GM21447 (cell line): ENCODE measurements around the gene FNBP1.

Experiments
- ATAC-seq: cut with Tn5 transposase; IDR thresholded peaks from one replicate; pipeline ENCODE4 v1.9.1; 2021; ENCODE audit not compliant: unreplicated experiment

The FNBP1 gene

DNA sequence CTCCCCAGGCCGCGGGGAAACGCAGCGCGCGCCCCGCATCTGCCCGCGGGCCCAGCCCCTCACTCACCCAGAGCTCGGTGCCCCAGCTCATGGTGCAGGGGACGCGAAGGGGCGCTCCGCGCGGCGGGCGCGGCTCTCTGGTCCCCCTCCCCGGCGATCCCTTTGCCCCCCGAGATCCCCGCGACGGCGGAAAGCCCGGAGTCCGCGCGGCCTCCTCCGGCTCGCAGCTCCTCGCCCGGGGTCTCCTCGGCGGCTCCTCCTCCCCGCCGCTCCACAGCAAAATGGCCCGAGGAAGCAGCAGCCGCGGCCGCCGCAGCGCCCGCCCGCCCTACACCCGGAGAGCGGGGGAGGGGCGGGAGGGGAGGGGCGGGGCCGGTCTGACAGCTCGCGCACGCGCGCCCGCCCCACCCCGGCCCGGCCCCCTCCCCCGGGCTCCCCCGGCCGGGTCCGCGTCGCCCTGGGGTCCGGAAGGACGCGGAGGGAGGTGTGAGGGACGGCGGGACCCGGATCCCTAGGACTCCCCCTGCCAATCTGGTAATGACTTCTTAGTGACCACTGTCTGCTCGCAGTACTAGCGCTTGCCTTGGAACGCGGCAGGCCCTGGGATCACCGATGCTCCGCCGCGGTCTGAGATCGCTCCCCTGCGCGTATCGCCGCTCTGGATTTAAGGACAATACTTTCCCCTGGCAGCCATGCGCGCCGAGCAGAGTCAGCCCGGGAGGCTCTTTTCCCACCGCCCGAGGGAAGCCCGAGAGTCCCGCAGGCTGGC is at the start of gene FNBP1:
TSS of gene FNBP1 (minus strand) at position 305 of the 769 bp plus-strand sequence. CDS start at position 91, 214 bp downstream.
- ATAC-seq: no peak

DNA sequence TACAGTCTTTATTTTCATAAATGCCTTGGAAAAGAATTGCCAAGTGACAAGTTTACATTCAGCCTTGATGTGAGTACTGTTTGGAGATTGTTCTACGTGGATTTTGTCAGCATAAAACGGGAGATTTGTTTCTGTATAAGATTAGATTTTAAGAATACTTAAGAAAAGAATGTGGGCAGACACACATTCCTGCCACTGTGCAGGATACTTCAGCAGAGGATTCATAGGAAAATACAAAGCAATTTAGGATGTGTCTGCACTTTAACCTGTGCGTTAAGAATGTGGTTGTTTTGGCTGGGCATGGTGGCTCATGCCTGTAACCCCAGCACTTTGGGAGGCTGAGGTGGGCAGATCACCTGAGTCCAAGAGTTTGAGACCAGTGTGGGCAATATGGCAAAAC is 47.9 kb upstream of the FNBP1 start:
- ATAC-seq: no peak

DNA sequence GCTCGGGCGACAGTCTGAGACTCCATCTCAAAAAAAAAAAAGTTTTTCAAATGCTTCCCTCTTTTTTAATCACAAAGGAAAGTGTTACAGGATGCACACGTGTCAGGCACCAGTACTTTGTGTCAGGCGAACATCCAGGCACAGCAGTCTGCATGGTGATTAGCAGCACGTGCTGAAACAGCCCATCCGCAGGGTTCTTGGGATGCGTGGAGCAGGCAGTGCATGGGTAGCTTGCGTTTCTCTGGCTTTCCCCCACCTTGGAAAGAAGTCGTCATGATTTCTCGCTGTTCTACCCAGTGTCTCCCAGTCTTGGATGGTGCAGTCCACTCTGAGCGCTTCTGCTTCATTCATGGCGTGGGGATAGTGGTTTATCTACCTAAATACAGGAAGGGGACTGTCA is 46.2 kb upstream of the FNBP1 start:
- no peak for ATAC-seq

DNA sequence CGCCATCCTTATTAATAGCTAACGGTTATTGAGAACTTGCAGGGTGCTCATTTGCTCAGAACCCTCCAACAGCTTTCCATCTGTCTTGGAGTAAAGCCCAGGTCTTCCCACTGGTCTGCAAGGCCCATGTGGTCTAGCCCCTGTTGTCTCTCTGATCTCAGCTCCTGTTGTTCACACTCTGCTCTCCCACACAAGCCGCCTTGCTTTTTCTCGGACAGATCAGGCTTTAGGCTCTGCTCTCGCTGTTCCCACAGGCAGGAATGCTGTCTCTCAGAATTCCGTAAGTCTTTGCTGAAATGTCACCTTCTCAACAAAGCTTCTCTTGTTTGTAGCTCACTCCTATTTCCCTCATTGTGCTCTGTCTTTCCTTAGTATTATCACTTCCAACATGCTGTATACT is 45.1 kb upstream of the FNBP1 start:
- no peak for ATAC-seq

DNA sequence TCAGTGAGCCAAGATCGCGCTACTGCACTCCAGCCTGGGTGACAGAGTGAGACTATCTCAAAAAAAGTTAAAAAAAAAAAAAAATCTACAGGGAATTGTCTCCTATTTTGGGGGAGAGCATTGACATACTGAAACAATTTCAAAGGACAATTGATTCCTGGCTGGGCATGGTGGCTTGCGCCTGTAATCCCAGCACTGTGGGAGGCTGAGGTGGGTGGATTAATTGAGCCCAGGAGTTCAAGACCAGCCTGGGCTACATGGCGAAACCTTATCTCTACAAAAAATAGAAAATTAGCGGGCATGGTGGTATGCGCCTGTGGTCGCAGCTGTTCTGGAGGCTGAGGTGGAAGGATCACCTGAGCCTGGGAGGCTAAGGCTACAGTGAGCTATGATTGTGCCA is 41.3 kb upstream of the FNBP1 start:
- no peak for ATAC-seq

DNA sequence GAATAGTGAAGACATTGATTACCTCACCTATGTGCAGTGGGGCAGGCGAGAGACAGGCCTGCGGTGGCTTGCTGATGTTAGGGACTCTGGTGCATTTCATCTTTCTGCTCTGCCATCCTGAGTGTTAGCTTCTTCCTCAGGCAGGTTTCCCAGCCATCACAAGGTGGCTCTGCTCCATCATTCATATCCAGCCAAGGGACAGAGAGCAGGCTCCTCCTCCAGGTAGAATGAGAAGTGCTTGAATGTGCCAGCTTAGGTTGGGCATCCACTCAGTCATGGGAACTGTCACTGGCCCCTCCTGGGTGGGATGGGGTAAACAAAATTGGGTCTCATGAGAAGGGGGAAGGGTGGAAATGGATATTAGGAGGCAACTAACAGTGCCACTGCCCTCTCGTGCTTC is 35.6 kb upstream of the FNBP1 start:
- ATAC-seq: no peak

DNA sequence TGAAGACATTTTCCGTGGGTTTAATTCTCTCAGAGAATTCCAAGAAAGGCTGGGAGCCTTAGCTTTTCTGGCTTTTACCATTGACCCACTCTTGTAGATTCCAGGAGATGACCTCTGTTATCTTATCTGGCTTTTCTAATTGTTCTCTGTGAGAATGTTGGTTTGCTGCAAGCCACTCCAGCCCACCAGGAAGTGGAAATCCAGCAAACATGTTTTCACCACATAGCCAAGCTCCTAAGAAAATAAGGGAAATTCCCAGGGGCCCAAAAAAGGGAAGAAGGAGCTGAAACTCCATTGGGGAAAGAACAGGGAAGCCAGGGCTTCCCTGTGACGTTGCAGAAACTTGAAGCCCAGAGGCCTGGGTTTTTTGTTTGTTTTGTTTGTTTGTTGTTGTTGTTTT is 30.4 kb upstream of the FNBP1 start:
- no peak for ATAC-seq

DNA sequence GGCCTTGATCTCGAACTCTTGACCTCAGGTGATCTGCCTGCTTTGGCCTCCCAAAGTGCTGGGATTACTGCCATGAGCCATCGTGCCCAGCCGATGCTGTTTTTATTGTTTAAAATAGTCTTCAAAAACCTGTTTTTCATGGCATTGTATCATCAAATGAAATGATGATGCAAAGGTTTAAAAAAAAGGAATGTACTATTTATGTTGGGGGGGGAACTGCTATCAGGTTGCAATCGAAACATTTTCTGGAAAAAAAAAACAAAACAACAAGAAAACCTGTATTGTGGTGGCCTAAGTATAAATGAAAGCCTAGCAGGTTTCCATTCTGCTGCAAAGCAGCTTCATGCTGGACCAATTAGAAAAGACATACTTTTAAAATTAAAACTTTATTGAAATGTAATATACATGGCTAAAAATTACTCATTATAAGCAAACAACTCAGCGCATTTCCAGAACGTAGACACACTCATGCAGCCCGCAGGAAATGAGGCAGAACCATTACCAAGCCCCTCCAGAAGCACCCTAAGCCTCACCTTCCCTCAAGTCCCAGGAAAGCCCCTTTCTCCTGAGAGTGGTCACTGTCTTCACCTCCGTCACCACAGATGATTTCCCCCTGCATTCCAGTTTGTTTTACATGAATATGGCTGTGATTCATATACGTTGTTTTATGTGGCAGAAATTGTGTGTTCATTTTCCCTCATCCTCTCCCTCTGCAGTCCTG is 29.7 kb upstream of the FNBP1 start:
- no peak for ATAC-seq

DNA sequence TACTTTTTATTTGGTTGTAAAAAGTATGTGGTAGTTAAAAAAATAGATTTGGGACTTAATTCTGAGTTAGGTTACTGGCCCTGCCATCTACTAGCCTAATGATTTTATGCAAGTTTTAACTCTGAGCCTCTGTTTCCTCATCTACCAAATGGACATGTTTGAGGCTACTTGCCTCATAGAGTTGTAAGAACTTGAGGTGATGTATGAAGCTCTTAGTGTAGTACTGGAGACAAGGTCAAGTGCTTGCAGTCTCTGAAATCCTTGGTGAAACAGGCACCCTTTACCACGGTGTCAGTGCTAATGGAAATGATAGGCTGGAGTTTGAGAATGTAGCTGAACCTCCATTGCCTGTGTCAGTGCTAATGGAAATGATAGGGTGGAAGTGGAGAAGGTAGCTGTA is 26.1 kb upstream of the FNBP1 start:
- no peak for ATAC-seq

DNA sequence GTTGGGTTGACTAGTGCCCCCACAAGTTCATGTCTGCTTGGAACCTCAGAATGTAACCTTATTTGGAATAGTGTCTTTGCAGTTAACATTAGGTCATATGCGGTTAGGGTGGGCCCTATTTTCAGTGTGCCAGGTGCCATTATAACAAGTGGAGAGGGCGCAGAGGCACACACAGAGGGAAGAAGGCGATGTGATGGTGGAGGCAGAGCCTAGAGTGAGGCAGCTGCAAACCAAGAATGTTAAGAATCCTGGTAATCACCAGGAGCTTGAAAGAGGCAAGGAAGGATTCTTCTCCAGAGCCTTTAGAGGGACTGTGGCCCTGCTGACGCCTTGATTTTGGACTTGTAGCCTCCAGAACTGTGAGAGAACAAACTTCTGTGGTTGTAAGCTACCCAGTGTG is 21.6 kb upstream of the FNBP1 start:
- no peak for ATAC-seq

DNA sequence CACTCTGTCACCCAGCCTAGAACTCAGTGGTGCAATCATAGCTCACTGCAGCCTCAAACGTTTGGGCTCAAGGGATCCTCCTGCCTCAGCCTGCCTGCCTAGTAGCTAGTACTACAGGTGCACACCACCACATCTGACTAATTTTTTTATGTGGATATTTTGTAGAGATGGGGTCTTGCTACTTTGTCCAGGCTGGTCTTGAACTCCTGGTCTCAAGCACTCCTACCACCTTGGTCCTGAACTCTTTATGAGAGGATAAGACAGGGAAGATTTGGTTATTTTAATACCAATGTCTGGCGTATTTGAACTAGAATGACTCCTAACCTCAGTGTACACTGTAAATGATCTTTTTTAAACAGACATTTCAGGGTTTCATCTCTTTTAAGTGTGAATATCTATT is 19.8 kb upstream of the FNBP1 start:
- ATAC-seq: no peak

DNA sequence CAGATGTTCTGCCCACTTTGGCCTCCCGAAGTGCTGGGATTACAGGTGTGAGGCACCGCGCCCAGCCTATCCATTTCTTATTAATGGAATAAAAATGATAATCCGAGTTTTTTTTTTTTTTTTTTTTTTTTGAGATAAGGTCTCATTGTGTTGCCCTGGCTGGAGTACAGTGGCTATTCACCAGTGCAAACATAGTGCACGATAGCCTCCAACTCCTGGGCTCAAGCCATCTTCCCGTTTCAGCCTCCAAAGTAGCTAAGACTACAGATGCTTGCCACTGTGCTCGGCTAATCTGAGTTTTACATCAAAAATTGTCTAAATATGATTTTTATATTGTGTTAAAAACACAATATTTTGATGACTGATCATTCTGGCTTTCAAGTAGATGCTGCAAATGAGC is 17.3 kb upstream of the FNBP1 start:
- ATAC-seq: no peak

DNA sequence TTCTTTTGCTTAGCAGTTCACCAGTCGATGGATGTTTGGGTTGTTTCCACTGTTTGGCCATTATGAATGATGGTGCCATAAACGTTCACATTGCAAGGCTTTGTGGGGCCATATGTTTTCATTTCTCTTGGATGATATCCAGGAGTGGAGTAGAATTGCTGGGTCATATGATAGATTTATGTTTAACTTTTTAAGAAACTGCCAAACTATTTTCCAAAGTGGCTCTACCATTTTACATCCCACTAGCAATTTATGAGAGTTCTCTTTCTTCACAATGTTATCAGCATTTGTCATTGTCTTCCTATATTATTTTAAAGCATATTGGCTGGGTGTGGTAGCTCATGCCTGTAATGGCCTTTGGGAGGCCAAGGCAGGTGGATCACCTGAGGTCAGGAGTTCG is 15.9 kb upstream of the FNBP1 start:
- no peak for ATAC-seq

DNA sequence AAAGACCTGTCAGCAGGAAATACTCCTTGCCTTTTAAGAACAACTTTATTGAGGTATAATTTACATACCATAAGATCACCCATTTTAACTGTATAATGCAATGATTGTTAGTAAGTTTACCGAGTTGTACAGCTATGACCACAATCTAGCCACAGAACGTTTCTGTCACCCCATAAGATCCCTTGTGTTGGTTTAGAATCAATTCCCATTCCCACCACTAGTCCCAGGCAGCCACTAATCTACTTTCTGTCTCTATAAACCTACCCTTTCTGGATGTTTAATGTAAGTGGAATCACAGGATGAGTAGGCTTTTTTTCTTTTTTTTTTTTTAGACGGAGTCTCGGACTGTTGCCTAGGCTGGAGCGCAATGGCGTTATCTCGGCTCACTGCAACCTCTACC is 15.2 kb upstream of the FNBP1 start:
- ATAC-seq: no peak

DNA sequence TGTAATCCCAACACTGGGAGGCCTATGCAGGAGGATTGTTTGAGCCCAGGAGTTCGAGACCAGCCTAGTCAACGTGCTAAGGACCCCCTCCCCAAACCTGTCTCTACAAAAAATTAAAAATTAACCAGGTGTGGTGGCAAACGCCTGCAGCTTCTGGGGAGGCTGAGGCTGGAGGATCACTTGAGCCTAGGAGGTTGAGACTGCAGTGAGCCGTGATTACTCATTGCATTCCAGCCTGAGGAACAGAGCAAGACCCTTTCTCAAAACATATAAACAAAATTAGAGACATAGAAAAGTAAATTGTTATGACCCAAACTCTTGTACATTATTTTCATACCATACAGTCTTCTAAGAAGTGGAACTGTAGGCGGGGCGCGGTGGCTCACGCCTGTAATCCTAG is 11.8 kb upstream of the FNBP1 start:
- no peak for ATAC-seq

DNA sequence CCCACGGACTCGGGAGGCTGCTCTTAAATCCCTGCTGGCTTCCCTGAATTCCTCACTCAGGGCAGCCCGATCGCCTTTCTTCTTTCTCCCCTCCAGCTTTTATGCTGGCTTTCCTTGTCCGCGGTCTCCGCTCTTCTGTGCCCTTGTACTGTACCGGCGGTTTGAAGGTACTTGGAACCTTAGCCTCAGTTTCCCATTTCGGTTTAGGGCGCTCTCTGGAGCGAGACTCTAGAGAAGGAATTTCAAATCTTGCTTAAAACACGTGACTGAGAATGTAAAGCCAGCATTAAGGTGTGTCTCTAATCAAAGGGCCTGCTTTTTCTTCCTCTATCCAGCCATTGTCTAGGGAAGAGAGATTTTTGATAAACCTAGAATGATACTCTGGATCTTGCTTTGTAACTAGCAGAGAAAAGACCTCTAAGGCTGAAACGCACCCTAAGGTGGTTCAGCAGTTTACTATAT is 11.4 kb upstream of the FNBP1 start:
- no peak for ATAC-seq

DNA sequence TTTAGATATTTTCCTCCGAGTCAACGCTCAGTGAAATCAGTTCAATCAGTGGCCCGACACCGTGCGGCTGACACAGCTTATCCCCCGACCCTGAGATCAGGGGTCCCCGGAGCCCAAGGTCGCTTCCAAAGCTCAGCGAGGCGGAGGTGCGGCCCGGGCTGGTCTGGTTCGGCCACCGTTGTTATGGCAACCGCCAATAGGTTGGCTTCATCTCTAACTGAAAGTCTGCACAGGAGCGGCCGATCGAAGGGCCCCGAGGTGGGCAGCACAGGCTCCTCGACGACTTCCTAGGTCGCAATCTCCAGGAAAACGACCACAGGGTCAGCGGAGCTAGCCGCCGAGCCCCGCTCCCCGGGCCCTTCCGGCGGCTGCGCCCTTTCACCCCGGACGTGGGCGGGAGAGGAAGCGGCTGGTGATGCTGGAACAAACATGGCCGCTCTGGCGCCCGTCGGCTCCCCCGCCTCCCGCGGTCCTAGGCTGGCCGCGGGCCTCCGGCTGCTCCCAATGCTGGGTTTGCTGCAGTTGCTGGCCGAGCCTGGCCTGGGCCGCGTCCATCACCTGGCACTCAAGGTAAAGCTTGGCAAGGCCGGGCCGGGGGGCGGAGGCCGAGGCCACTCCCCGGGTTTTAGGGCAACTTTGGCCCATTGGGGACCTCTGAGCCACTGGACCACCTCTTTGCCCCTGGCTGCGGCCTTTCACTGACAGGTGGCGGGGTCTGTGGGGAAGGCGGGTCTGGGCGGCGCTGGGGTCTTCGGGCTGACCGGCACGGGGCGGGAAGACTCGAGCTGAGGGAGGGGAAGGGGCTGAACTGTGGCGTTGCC is 10.7 kb upstream of the FNBP1 start, which contains the start of gene GPR107:
TSS of gene GPR107 (plus strand) at position 403 of the 821 bp plus-strand sequence. CDS start at position 430, 27 bp downstream.
- peak; percentile 70 for ATAC-seq

DNA sequence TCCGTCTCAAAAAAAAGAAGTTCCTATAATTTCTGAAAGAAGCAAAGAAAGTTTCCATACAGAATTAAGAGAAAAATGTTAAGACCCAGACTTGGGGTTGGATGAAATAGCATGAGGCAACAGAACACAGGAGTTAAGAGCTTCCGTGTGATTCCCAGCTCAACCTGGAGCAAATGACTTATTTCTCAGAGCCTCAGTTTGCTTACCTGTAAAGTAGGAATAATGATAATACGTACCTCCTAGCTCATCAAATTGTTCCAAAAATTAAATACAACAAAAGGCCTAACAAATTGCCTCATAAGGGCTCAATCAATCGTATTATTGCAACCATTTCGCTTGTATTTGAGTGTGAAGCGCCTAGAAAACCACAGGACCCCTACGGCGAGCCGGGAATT is 10.1 kb upstream of the FNBP1 start:
- peak; percentile 2 for ATAC-seq

DNA sequence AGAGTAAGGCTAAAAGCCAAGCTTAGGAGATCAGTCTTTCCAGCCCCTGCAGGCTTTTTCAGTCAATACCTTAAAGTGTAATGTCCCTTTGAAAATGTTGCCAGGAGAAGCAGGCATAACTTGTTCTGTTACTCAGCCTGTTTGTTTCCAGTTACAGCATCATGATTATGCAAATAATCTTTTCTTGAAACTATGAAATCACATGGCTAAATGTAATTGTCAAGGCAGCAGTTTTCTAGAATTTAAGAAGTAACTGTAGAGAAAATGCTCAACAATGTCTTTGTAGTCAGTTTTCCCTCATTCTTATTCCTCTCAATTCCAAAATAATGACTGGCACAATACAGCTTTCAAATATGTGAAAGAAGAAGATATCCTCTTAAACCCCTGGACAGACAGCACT is 8.9 kb upstream of the FNBP1 start:
- ATAC-seq: no peak

DNA sequence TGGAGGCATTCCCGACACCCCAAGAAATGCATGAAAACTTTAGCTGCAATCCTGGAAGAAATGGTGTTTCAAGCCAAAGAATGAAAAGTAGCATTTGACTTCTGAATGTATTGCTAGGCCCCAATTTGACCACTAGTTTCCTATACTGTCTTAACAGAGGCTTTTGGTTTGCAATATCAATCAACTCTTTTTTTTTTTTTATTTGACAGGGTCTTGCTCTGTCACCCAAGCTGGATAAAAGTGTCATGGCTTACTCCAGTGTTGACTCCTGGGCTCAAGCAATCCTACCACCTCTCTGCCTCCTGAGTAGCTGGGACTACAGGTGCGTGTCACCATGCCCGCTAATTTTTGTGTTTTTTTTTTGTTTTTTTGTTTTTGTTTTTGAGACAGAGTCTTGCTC is 7.5 kb upstream of the FNBP1 start:
- no peak for ATAC-seq

DNA sequence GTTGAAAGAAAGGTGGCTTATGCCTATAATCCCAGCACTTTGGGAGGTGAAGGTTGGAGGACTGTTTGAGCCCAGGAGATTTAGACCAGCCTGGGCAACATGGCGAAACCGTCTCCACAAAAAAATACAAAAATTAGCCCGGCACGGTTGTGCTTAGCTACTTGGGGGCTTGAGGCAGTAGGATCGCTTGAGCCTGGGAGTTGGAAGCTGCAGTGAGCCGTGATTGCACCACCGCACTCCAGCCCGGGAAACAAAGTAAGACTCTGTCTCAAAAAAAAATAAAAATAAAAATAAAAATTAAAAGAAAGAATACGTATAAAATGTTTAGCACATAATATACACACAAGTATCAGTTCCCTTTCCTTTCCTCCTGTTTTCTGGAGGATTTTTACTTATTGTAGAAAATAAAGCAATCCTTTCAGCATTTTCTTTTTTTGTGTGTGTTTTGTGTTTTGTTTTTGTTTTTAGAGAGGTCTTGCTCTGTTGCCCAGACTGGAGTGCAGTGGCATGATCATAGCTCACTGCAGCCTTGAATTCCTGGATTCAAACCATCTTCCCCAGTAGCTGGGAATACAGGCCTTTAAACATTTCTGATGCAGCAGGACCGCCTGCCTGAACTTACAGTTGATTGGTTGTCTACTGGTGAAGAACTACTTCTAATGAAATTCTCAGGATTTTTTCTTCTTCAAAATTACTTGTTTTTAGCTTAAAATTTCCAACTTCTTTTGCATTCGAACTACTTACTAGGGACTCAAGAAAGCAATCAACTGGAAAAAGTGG is 6.6 kb upstream of the FNBP1 start:
- no peak for ATAC-seq
